ENCODE data around the gene STK32B.

DNA sequence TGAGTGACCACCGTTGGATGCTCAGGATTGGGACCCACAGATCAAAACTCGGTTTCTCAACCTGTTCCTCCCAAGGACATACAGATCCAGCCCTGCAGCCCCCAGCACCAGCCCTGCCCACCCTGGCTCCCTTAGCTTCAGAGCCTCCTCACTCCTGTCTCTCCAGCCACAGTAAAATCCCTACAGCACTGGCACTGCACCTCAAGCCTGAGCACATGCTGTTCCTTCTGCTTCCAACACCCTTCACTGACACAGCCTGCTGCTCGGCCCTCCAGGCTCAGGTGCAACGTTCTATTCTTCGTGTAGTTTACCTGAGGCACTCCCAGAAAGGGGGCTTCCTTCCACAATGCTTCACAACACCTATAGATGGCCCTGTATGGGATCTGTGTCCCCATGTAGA, 493.5 kb downstream of the STK32B start:
- TF ChIP-seq, protein P1, sequence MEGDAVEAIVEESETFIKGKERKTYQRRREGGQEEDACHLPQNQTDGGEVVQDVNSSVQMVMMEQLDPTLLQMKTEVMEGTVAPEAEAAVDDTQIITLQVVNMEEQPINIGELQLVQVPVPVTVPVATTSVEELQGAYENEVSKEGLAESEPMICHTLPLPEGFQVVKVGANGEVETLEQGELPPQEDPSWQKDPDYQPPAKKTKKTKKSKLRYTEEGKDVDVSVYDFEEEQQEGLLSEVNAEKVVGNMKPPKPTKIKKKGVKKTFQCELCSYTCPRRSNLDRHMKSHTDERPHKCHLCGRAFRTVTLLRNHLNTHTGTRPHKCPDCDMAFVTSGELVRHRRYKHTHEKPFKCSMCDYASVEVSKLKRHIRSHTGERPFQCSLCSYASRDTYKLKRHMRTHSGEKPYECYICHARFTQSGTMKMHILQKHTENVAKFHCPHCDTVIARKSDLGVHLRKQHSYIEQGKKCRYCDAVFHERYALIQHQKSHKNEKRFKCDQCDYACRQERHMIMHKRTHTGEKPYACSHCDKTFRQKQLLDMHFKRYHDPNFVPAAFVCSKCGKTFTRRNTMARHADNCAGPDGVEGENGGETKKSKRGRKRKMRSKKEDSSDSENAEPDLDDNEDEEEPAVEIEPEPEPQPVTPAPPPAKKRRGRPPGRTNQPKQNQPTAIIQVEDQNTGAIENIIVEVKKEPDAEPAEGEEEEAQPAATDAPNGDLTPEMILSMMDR (IDR thresholded peaks at IDR 0.05 in 4 of 5, conservative IDR thresholded peaks at IDR 0.05 in 1 of 5), result no peak
- no peak for TF ChIP-seq POLR2A (IDR thresholded peaks at IDR 0.05)

Data from gastrocnemius medialis (tissue), 4 donors.